Measurements from ENCODE around the gene AGAP3.

DNA sequence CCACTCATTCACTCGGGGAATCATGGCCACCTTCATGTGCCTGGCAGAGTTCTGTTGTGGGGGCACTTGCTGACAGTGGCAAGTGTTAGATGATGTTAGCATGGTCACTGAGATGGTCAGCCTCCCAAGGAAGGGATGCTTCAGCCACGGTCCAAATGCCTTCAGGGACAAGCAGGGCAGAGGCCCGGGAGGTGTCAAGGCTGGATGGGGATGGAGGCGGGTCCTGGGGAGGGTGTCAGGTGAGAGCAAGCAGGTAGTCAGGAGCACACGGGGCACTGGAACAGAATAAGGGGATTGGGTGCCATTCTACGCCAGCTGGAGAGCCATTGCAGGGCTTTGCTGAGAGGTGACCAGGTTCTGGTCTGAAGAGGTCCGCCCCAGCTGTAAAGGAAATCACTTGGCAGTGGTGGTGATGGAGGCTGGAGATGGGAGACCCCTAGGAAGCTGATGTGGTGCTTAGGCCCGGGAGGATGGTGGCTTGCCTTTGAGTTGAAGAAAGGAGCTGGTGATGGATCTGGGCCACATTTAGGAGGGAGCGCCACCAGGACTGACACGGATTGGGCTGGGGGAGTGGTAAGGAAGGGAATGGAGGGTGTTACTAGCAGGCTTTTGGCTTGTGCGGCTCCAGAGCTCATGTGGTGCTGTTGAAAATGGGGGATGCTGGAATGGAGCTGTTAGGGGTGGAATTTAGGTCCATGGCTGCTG lies 24.1 kb downstream of the AGAP3 start:
- TF ChIP-seq, protein P1, sequence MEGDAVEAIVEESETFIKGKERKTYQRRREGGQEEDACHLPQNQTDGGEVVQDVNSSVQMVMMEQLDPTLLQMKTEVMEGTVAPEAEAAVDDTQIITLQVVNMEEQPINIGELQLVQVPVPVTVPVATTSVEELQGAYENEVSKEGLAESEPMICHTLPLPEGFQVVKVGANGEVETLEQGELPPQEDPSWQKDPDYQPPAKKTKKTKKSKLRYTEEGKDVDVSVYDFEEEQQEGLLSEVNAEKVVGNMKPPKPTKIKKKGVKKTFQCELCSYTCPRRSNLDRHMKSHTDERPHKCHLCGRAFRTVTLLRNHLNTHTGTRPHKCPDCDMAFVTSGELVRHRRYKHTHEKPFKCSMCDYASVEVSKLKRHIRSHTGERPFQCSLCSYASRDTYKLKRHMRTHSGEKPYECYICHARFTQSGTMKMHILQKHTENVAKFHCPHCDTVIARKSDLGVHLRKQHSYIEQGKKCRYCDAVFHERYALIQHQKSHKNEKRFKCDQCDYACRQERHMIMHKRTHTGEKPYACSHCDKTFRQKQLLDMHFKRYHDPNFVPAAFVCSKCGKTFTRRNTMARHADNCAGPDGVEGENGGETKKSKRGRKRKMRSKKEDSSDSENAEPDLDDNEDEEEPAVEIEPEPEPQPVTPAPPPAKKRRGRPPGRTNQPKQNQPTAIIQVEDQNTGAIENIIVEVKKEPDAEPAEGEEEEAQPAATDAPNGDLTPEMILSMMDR (conservative IDR thresholded peaks at IDR 0.05; ENCODE audit: low read depth, low read length) = no peak
- no peak for TF ChIP-seq EZH2 (IDR thresholded peaks at IDR 0.05; ENCODE audit: borderline replicate concordance, low read depth, low read length, poor library complexity, severe bottlenecking)
